Transverse colon (tissue), 4 donors: ENCODE data around the gene CDYL.

ENCODE experiments used
- EP300 ChIP-seq: sonication (generic); formaldehyde crosslinking; IDR thresholded peaks from one replicate; pipeline ENCODE4 v1.6.1; 2017; ENCODE audit warnings: antibody characterized with exemption, low read depth
- POLR2A ChIP-seq: fragments of 450-650 bp; IDR thresholded peaks from one replicate; pipeline ENCODE4 v1.6.1; 2016; ENCODE audit warnings: antibody characterized with exemption, mild to moderate bottlenecking, moderate library complexity
- POLR2AphosphoS5 ChIP-seq, 3 donors: sonication (generic); formaldehyde crosslinking; IDR thresholded peaks; one replicate each; pipeline ENCODE4 v1.6.1; 2016; ENCODE audit warnings: antibody characterized with exemption in 3 of 3
- TF ChIP-seq, protein P1 (sequence below), 5 experiments: fragments of 200-600 bp in 3 of 5; fragments of 450-650 bp in 2 of 5; sonication (generic) in 3 of 5; IDR thresholded peaks; 1 replicate in 2 of 5; 2 replicates in 3 of 5; pipeline ENCODE4 v1.5.1; 2016 to 2017; ENCODE audit warnings: antibody characterized with exemption in 5 of 5, inconsistent platforms in 3 of 5, mild to moderate bottlenecking in 2 of 5, moderate library complexity in 1 of 5

DNA sequence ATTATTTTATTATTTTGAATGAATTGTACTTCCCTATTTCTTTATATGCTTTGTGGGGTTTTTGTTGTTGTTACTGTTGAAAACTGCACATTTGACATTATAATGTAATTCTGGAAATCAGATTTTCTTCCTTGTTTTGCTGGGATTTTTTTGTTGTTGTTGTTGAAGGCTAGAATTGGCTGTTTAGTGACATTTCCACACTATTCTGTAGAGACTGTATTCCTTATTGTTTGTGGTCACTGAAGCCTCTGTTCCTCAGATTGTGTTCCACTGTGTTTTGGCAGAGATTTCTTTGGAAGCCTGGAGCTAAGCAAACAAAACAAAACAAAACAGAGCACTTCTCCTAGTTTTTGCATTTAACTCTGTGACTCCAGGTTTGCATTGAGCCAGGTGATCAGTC, 52.9 kb downstream of the CDYL start:
- TF ChIP-seq, protein P1, sequence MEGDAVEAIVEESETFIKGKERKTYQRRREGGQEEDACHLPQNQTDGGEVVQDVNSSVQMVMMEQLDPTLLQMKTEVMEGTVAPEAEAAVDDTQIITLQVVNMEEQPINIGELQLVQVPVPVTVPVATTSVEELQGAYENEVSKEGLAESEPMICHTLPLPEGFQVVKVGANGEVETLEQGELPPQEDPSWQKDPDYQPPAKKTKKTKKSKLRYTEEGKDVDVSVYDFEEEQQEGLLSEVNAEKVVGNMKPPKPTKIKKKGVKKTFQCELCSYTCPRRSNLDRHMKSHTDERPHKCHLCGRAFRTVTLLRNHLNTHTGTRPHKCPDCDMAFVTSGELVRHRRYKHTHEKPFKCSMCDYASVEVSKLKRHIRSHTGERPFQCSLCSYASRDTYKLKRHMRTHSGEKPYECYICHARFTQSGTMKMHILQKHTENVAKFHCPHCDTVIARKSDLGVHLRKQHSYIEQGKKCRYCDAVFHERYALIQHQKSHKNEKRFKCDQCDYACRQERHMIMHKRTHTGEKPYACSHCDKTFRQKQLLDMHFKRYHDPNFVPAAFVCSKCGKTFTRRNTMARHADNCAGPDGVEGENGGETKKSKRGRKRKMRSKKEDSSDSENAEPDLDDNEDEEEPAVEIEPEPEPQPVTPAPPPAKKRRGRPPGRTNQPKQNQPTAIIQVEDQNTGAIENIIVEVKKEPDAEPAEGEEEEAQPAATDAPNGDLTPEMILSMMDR (IDR thresholded peaks at IDR 0.05) = no peak
- TF ChIP-seq EP300 = no peak
- no peak for TF ChIP-seq POLR2A
- TF ChIP-seq POLR2AphosphoS5 (IDR thresholded peaks at IDR 0.05) = no peak
